NCI-H345 treated with DMSO at 0.1 percent for 48 hours (cell line): ENCODE results near the gene TLR9.
A peak's percentile ranks its signal among the peaks of the same experiment; 100 is the strongest.

Source experiments
- DNase-seq: peaks from one replicate; lab custom pipeline; 2025; ENCODE audit not compliant: unreplicated experiment; lab: John Stamatoyannopoulos, UW

The TLR9 gene

DNA sequence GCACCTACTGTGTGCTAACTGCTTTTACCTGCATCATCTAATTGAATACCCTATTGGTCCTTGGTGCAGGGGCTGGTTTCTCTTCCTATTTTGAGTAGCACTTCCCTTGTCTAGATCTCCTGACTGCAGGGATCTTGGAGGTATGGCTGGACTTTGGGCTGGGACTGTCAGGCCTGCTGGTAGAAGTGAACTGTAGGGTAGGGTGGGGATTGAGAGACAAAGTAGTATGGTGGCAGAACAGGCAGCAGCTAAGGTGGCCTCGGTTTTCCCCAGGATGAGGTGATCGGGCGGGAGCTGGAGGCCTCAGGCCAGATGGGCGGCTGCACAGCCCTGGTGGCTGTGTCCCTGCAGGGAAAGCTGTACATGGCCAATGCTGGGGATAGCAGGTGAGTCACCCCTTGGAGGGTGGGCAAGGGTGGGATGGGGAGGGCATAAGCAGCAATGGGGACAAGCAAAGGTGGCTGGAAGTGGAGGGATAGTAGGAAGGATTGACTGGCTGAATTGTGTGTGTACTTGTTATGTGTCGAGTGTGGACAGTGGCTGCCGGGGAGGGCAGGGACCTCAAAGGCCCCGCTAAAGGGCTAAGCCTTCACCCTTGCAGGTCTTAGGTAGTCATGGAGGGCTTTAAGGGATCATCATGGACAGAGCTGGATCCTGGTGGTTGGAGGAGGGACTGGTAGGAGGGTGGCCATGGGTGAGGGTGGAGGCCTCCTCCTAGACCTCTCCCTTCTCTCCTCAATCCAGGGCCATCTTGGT is 22.1 kb upstream of the TLR9 start:
- no peak for DNase-seq

DNA sequence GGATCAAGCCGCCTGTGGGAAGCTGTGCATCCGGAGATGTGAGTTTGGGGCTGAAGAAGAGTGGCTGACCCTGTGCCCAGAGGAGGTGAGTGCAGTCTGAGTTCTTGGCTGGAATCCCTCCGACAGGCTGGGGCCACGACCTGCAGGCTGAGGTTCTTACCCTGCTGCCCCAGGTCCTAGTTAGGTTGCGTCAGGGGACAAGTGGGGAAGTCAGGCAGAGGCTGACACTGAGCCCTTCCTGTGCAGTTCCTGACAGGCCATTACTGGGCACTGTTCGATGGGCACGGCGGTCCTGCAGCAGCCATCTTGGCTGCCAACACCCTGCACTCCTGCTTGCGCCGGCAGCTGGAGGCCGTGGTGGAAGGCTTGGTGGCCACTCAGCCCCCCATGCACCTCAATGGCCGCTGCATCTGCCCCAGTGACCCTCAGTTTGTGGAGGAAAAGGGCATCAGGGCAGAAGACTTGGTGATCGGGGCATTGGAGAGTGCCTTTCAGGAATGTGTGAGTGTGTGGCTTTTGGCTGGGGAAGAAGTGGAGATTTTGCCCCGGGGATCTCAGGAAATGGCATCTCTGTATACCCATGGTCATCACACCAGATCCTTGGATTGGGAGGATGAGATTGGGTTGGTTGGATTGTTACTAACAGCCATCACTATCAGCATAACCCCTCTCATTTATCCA is 21.4 kb upstream of the TLR9 start:
- no peak for DNase-seq

DNA sequence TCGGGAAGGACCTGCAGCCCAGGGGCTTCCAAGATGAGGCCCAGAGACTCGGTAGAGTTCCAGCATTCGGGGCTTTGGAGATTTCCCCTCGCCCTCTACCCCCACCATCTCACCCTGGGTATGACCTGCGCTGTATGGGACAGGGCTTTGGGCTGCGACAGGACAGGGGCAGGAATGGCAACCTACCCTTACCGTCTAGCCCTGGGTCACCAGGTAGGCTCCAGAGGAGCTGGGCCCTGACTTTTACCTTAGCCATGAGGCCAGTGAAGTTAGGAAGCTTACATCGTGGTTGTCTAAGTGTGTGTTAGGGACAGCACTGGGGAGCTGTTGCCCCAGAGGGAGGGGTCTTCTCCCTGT is 20.8 kb upstream of the TLR9 start:
- no peak for DNase-seq

DNA sequence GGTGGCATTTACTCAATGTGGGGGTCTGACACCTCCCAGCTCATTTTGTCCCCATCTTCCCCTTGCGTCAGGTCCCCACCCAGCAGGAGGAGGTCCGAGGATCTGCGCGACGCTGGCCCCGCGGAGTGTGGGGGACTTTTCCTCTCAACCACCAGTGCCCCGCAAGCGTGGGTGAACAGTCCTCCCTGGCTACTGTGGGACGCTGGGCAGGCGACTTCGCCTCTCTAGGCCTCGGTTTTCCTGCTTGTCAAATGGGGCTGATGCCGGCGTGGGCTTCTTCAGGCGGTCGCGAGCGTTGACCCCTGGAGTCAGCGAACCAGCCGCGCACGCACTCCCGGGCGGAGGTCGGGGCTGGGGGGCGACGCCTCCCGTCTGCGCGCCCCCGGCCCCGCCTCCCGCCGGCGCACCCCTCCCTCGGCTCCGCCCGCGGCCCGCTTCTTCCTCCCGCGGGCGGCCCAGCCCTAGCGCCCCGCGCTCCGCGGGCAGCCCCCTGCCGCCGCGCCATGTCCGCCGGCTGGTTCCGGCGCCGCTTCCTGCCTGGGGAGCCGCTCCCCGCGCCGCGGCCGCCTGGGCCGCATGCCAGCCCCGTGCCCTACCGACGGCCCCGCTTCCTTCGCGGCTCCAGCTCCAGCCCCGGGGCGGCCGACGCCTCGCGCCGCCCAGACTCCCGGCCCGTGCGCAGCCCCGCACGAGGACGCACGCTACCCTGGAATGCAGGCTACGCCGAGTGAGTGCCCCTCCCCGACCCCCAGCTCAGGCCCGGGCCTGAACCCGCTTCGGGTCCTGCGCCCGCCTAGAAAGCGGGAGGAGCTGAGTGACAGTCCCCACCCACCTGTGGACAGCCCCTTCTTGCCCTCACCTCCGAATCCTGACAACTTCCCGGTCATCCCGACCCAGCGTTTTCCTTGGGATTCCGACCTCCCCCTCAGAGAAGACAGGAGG is 20.1 kb upstream of the TLR9 start, which contains the start of gene PPM1M:
Gene PPM1M, plus strand, starts transcription at position 438 of the 942 bp plus-strand sequence. Its CDS starts 66 bp downstream, at position 504.
- no peak for DNase-seq

DNA sequence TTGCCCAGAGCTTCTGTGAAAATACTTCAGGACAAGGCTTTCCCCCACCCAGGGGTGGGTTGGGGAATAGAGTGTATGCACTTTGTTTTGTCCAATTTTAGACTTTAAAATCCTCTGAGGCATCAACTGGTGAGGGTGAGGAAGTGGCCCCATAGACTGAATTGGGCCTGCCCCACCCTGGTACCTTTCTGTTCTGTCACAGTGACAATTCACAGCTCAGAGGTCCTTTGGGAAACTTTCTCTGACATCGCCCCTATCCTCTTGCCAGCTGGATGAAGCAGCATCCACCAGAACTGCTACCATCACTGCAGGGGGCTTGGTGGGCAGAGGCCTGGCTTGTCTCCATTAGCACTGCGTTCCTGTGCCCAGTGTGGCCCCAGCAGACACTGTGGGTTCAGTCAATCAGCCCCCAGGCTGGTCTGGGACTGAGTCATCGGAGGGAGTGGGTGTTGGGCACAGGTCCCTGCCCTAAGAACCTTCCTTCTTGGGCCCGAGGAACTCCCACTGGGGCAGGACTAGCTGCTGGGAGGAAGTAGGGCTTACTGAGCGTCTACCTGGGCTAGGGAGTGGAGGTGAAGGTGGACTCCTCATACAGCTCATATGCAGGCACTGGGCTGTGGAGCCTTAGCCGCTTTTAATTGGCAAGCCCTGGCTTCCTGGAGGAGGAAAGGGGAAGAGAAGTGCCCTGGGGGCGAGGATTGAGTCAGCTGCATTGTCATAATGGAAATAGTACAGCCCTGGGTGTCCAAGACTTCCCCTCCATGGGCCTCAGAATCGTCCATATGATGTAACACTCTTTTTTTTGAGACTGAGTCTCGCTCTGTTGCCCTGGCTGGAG is 18.6 kb upstream of the TLR9 start:
- no peak for DNase-seq

DNA sequence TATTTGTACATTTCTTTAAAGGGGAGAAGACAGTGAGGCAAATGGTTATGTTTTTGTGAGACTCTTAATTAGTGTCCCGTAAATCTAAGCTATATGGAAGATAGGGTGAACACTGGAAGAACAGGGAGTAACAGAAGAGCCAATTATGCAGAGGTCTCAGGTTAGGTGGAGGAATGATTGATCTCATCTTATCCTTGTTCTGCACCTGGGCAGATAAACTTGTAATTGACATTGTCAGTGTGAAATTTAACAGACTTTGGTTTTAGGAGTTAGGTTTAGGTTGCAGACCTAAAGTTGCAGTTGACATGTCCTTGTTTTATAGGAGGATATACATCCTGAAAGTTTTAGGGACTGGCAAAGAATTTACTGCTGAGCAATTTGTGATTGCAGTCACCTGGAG is 16.6 kb upstream of the TLR9 start:
- no peak for DNase-seq

DNA sequence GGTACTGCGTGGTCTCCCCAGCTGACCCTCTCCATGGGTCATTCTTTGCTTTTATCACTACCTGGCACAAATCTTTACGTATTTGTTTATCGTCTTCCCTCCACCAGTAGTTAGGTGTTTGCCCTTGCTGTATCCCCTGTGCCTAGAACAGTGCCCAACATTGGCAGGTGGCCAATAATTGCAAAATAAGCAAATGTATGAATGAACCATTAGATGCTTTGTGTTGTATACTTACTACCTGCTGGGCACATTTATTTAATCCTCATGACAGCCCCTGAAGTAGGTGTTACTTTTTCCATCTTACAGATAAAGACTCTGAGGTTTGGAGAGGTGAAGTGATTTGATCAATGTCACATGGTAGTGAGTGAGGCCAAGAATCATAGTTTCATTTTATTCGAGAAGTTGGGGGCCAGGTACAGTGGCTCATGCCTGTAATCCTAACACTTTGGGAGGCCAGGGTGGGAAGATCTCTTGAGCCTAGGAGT is 15.5 kb upstream of the TLR9 start:
- peak; percentile 8 for DNase-seq

DNA sequence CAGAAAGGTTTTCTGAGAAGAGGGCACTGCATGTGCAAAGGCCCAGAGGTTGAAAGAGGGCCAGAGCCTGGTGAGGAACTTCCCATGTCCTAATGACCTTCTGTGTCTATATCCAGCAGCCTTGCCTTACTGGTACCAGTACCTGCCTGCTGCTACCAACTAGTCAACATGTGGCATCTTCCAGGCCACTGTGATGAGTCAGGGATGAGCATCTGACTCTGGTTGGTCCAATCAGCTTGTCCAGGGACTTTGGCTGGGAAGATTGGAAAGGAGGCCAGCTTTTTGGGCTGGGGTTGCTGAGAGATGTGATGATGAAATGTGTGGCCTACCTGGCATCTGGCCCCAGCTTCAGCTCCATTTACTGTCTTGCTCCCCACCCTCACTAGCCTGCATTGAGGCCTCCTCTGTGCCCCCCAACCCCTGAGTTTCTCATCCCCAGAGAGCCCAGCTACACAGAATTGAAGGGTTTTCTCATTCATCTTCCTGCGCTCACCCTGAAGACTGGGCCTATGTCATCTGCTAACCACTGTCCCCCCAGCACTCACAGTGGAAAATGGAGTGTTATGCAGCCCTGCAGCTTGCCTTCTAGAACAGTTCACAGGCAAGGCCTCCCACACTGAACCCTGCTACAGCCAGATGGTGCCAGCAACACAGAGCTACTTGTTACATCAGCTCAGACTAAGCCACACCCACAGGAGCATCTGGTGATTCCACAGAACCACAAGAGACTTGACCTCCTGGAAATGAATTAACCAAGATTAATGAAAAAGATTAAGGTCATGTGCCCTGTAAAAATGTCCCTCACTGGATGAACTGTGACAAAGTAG is 14.8 kb upstream of the TLR9 start:
- peak; percentile 13 for DNase-seq

DNA sequence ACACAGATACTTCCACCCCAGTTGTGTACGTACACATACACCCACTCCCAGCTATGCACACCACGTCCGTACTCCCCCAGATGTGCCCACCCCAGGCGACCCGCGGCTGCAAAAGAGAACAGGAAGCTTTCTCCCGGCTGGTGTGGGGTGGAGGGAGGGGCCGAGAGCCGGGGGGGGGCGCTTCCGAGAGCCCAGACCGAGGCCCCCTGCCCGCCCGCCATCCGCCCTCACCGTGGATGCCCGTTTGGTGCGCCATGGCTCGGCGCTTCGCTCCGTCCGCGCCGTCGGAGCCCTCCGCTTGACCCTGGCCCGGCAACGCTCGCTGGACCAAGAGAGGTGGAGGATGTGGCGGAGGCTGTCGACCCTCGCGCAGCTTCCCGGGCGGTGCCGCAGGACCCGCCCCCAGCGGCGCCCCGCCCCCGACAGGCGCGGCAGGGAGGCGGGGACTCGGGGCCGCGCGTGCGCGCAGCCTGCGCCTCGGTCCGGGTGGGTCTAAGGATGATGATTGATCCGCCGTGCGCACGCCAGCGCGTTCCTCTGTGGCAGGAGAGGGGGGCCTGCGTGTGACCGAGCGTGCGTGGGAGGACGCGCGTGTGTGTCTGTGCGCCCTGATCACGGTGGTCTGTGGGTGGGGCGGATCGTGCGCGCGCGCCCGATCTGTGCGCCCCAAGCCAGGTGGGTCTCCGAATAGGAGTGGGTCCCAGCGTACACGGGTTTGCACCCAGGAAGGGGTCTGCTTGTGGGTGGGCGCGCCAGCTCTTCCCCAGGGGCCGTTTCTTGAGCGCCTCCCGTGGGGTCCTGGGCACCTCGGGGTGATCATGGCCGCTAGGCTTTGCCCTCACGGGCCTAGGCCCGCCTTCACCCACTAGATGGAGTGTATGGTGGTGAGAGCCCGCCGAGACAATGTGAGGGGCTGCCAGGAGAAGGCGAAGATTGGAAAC is 13.6 kb upstream of the TLR9 start, which contains the start of gene TWF2:
Gene TWF2, minus strand, starts transcription at position 398 of the 941 bp plus-strand sequence. Its CDS starts 142 bp downstream, at position 256.
- peak; percentile 29 for DNase-seq

DNA sequence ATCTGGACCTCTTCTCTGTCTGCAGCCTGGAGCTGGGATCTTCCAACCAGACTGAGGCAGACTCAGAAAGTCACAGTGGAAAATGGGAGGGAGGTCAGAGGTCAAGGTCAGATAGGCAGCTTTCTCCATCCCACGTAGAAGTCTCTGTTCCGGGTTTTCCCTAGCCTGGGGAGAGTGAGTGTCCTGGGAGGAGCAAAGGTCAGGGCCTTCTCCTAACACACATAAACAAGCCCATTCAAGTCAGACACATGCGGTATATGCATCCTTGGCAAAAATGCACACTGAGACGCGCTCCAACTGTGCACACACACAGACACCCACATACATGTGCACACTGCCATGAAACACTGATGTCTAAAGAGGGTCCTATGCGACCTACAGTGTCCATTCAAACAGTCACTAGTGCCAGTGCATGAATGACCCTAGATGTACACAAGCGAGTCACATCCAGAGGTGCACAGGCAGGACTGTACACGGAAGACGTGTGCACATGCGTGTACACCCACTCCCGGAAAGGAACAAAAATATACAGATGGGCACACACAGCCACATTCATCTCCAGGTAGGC is 12.8 kb upstream of the TLR9 start:
- DNase-seq = no peak

DNA sequence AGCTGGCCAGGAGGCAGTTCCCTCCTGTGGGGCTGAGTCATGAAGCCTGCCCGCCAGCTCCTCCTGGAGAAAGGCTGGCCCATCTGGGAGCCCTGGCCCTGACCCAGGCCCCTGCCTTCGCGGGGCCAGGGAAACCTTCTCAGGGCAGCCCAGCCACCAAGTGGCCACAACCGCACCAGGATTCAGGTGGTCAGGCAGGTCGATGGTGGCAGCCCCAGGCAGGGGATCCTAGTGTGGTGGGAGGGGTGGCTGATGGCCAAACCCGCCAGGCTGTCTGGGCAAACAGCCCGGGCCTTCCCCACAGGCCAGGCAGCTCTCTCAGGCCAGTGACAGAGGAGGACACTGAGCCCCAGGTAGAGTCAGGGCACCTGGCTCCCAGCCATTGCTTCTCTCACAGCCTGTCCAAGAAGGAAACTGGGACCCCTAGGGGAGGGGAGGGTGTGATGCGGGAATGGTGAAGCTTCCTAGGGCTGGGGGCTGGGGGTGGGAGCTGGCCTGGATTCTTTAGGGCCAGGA is 12.3 kb upstream of the TLR9 start:
- DNase-seq = no peak

DNA sequence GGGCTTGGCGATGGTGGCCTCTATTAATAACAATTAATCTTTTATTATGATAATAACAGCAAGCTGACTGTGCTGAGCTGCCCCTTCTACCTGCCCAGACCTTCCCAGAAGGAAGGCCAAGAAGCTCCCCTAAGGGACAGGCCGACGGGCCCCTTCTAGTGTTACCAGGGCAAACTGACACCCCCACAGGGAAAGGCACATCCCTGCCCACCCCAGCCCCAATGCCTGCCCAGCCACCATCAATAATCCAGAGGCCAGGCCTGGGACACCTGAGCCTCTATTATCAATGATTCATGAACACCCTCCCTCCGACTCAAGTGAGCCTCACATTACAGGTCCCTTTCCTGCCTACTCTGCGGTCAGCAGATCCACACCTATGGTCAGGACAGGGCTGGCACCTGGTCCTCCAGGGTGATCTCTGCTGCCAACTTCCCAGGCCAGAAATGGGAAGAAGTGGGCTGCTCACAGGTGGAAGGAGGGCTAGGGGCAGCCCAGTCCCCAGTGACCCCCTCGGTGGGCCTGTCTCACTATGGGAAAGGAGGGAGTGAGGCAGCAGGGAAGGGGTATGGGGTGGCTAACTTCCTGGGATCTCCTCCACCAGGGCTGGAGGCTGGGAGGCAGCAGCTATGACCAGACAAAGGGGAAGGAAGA is 11.7 kb upstream of the TLR9 start:
- DNase-seq = no peak

DNA sequence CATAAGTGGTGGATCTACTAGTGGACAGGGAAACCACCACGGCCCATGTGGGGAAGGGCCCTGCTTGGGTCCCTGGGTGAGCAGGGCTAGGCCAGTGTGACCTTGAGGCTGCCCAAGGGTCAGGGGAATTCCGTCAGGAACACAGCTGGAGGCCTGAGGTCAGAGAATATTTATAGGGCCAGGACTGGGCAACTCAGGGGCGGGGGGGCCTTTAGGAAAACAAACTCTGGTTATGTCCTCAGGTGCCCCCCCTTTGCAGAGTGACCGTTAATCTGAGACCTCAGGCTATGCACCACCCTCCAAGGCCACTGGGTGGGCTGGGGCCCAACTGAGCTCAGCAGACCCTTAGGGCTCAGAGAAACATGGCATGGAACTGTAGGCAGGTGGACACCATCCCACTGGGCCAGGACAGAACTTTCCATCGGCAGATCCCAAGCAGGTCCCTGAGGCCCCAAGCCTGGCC is 11.0 kb upstream of the TLR9 start:
- DNase-seq = no peak

DNA sequence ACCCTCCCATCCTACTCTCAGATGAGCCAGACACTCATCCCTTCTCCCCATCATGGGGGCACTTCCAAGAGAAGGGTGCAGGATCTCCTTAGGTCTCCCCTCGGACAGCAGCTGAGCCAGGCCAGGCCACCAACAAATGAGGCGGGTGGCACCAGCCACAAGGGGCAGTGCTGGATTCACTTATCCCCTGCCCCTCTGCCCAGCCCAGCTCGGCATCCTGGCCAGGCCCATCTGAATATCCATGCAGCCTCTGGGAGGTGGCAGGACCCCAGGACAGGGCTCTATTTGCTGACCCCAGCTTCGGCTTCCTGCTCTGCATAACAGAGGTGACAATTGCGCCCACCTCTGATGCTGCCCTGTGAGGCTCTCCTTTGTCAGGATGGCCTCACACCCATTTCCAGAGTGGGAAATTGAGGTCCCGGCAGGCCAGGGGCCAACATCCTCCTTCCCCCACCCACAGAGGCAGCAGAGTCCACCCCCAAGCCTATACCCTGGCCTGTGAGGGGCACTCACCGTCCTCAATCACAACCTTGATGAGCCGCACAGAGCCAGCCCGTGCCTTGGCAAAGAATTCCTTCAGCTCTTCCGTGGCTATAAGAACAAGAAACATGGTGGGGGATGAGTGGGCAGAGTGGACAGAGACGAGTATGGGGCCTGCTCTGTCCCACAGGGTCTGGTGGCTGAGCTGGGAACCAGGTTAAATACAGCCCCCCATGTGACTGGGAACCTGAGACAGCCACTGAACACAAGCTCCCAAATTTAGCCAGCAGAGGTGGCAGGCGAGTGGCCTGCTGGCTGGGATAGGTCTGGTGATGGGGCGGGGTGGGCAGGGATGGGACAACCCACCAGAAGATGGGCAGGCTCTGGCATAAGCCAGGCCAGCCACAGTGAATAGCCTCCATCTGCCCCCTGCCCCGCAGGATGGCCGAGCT is 9.3 kb upstream of the TLR9 start:
- no peak for DNase-seq

DNA sequence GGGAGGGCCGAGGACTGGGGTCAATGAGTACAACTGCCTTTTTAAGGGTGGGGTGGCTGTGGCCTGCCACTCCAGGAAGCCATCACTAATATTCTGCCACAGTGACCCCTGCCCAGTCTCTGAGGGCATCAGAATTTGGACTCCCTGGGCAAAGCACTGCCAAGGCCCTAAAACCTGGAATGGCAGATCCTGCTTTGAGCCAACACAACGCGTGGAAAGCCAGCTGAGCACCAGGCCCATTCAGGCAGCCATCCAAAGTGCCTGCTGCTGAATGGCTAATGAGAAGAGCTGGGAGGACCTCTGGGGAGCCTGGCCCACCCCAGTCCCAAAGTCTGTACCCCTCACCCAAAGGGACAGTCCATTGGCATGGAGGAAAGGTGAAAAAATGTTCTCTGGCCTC is 8.5 kb upstream of the TLR9 start:
- DNase-seq = no peak

DNA sequence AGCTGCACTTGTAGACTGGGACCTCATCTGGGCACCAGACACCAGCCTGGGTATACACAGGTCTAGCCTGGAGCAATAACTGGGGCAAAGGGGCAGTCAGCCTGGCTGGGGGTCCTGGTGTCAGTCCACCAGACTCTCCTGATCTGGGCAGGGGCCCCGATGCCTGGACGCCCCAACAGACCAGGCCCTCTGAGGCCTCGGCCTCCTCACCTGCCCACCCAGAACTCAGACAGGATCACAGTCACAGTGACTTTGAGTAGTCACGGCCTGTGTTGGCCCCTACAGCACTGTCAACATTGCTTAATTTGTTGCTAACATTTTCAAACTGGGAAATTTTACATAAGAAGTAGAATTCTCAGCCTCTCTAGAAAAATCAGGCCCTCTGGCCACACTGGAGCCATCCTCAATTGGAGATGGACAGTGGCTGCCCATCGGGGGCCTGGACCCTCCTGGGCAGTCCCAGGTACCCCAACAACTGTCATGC is 7.7 kb upstream of the TLR9 start:
- no peak for DNase-seq
